Uterus (tissue), 4 donors: Measurements from ENCODE around the gene REPS1. TPM values are rescaled to one million over a fixed set of nuclear protein-coding genes. Genes with fewer than 3 reads are reported as not detected.

ENCODE experiments used
- DNase-seq, 2 donors: peaks; one replicate each; pipeline ENCODE4 v3.0.0-alpha.2; 2019 to 2020
- H3K27ac ChIP-seq, 2 donors: fragments of 200-600 bp; sonication (generic); 1 replicate in 1 of 2; 2 replicates in 1 of 2; pipeline ENCODE4 v1.5.1; 2016 to 2018
- H3K27me3 ChIP-seq, 2 donors: fragments of 200-600 bp; sonication (generic); one replicate each; pipeline ENCODE4 v1.5.1; 2018 to 2019; ENCODE audit warnings: control low read depth in 1 of 2
- H3K36me3 ChIP-seq, 2 donors: fragments of 200-600 bp; sonication (generic); one replicate each; pipeline ENCODE4 v1.5.1; 2019; ENCODE audit warnings: control low read depth in 1 of 2
- H3K4me1 ChIP-seq, 2 donors: fragments of 200-600 bp; sonication (generic); one replicate each; pipeline ENCODE4 v1.5.1; 2018 to 2019; ENCODE audit warnings: control low read depth in 1 of 2
- H3K4me3 ChIP-seq, 2 donors: fragments of 200-600 bp; sonication (generic); 1 replicate in 1 of 2; 2 replicates in 1 of 2; pipeline ENCODE4 v1.5.1; 2018 to 2019; ENCODE audit warnings: mild to moderate bottlenecking in 1 of 2
- H3K9me3 ChIP-seq, 2 donors: fragments of 200-600 bp; sonication (generic); one replicate each; pipeline ENCODE4 v1.5.1; 2019; ENCODE audit warnings: control low read depth in 1 of 2
- POLR2A ChIP-seq, 2 donors: fragments of 450-650 bp; IDR thresholded peaks; one replicate each; pipeline ENCODE4 v1.6.1; 2016; ENCODE audit warnings: antibody characterized with exemption in 2 of 2, mild to moderate bottlenecking in 1 of 2, moderate library complexity in 1 of 2
- intact Hi-C: fragments of 100-400 bp; cut with DNase I; formaldehyde crosslinking; loops from one replicate; pipeline ENCODE4 v1.15.1; 2023; ENCODE audit warnings: low total_unique reads
- total RNA-seq, 4 donors: library from RNA; depleted of rRNA in 3 of 4; stranded (reverse); fragments of >200 nt in 3 of 4; gene quantifications; one replicate each; pipeline versions ENCODE4 v1.1.0 to v1.2.4, GENCODE V29; 2014 to 2023
- TF ChIP-seq, protein P1 (sequence below), 4 experiments: fragments of 200-600 bp in 2 of 4; fragments of 450-650 bp in 2 of 4; sonication (generic) in 2 of 4; IDR thresholded peaks; one replicate each; pipeline ENCODE4 v1.5.1; 2016 to 2019; ENCODE audit warnings: antibody characterized with exemption in 4 of 4, mild to moderate bottlenecking in 2 of 4, moderate library complexity in 1 of 4
- donor health status: DM: yes; HTN: yes; CAD: no.

REPS1 gene
- total RNA-seq, 4 donors from 2014 or later: 36.5 to 266 (median 70.7) TPM

GRCh38 chr6:138931660-138932059 lies 56.4 kb downstream of the REPS1 start:
- H3K4me3 ChIP-seq: no peak overlapping the region
- intact Hi-C loops: no loop called here
- H3K9me3 ChIP-seq: no peaks in the 10 kb centered on the region
- no peaks in the 10 kb centered on the region for H3K36me3 ChIP-seq
- H3K27me3 ChIP-seq: no peaks in the 10 kb centered on the region
- no peak for DNase-seq
- no peaks in the 10 kb centered on the region for H3K4me1 ChIP-seq
- TF ChIP-seq POLR2A (IDR thresholded peaks at IDR 0.05): no peak
- no peak overlapping the region for H3K27ac ChIP-seq

DNA sequence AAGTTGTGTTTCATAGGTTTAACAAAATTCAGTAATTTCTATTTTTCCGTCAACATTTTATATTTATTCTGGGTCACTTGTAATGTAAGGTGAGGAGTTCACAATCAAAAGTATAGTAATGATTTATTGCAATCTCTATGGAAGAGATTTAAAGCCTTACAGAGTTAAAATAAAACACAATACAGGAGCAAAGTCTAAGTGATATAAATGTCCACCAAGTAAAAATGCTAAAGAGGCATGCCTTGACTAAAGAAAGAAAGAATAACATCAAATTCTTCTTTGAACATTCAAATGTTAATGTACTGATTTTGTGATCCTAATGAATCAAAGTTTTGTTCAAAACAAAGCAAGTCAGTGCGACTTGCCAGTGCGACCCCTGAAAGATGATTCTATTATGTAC lies 61.5 kb downstream of the REPS1 start:
- no peak for DNase-seq
- TF ChIP-seq, protein P1, sequence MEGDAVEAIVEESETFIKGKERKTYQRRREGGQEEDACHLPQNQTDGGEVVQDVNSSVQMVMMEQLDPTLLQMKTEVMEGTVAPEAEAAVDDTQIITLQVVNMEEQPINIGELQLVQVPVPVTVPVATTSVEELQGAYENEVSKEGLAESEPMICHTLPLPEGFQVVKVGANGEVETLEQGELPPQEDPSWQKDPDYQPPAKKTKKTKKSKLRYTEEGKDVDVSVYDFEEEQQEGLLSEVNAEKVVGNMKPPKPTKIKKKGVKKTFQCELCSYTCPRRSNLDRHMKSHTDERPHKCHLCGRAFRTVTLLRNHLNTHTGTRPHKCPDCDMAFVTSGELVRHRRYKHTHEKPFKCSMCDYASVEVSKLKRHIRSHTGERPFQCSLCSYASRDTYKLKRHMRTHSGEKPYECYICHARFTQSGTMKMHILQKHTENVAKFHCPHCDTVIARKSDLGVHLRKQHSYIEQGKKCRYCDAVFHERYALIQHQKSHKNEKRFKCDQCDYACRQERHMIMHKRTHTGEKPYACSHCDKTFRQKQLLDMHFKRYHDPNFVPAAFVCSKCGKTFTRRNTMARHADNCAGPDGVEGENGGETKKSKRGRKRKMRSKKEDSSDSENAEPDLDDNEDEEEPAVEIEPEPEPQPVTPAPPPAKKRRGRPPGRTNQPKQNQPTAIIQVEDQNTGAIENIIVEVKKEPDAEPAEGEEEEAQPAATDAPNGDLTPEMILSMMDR (IDR thresholded peaks at IDR 0.05): no peak
- TF ChIP-seq POLR2A (IDR thresholded peaks at IDR 0.05): no peak
- intact Hi-C loops: no loop called here
- no peaks in the 10 kb centered on the region for H3K9me3 ChIP-seq
- no peaks in the 10 kb centered on the region for H3K4me1 ChIP-seq
- no peaks in the 10 kb centered on the region for H3K36me3 ChIP-seq
- no peaks in the 10 kb centered on the region for H3K27me3 ChIP-seq
- no peak overlapping the region for H3K27ac ChIP-seq
- no peak overlapping the region for H3K4me3 ChIP-seq

DNA sequence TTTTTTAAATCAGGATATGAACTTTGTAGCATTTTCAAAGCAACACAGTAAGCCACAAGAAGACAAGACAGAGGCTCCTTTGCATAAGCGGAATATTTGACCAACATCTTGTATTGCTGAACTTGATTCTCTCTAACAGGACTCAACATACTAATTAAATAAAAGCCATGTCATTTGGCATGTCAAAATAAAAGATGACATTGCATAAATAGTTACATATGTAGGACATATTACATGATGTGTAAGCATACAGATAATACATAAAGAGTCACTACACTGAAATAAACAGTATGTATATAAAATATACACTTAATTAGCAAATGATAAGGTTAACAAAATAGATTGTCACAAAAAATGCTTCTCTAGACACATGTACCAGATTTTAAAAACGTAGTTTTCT lies 62.2 kb downstream of the REPS1 start:
- no peaks in the 10 kb centered on the region for H3K9me3 ChIP-seq
- no peaks in the 10 kb centered on the region for H3K36me3 ChIP-seq
- no peak overlapping the region for H3K4me3 ChIP-seq
- H3K27me3 ChIP-seq: no peaks in the 10 kb centered on the region
- H3K27ac ChIP-seq: no peak overlapping the region
- TF ChIP-seq, protein P1 (IDR thresholded peaks at IDR 0.05): no peak
- no peaks in the 10 kb centered on the region for H3K4me1 ChIP-seq
- intact Hi-C loops: no loop called here
- no peak for DNase-seq

- Histone ChIP-seq H3K4me1 (no peaks in the 10 kb centered on the region), H3K36me3 (no peaks in the 10 kb centered on the region), H3K27me3 (no peaks in the 10 kb centered on the region), H3K9me3 (no peaks in the 10 kb centered on the region), H3K4me3 (no peak overlapping the region), H3K27ac (no peak overlapping the region)
- no peak for DNase-seq
- TF ChIP-seq, protein P1 (IDR thresholded peaks at IDR 0.05): no peak
- TF ChIP-seq POLR2A (IDR thresholded peaks at IDR 0.05): no peak
- intact Hi-C loops: no loop called here
These were observed 64.5 kb downstream of the REPS1 start for GRCh38 chr6:138923561-138923960.

DNA sequence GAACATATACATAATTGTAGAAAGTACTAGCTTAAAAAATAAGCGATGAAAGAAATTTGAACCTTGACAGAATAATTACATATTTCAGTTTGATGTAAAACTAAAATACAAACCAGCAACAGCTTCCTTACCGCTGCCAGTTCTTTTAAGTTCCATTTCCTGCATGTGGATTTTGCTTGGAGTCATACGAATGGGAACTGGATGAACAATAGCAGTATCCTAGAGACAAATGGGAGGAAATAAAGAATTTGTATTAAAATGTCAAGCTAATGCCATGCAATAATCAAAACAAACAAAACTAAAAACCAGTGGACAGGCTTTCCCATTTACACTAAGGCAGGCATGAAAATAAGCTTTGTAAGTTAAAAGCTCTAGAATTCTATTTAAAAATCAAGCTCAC lies 67.1 kb downstream of the REPS1 start:
- Histone ChIP-seq H3K27ac (no peak overlapping the region), H3K9me3 (no peaks in the 10 kb centered on the region), H3K36me3 (no peaks in the 10 kb centered on the region), H3K4me3 (no peak overlapping the region), H3K4me1 (no peaks in the 10 kb centered on the region), H3K27me3 (no peaks in the 10 kb centered on the region)
- TF ChIP-seq, protein P1 (IDR thresholded peaks at IDR 0.05): no peak
- DNase-seq: no peak
- intact Hi-C loops: no loop called here

DNA sequence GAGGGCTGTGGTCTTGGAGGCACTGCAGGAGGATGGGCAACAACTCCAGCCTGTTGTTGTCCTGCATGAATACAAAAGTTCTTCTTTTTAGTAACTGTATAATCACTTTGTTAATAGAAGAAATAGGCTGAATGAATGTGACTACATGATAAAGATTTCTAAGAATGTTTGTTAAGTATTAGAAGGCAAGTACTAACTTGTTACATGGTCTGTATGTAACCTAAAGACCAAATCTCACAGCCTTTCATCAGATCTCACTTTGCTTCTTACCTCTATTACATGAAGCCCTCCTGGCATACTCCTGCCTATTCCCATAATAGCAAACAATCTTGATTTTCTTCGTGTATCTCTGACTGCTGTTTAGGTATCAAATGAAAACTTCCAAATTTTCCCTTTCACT lies 73.4 kb downstream of the REPS1 start:
- Histone ChIP-seq H3K36me3 (no peaks in the 10 kb centered on the region), H3K4me1 (no peaks in the 10 kb centered on the region), H3K27ac (no peak overlapping the region), H3K9me3 (no peaks in the 10 kb centered on the region), H3K27me3 (no peaks in the 10 kb centered on the region), H3K4me3 (no peak overlapping the region)
- TF ChIP-seq, protein P1 (IDR thresholded peaks at IDR 0.05): no peak
- no peak for TF ChIP-seq POLR2A (IDR thresholded peaks at IDR 0.05)
- intact Hi-C loops: no loop called here
- no peak for DNase-seq
